Measurements from ENCODE around the gene MEG3. TPM values are rescaled to one million over a fixed set of nuclear protein-coding genes. Genes with fewer than 3 reads are reported as not detected.

Gene MEG3
- total and polyA plus RNA-seq, 2 of the 4 experiments (the other 2 are of a cell fraction): 31.5 to 556 TPM

DNA sequence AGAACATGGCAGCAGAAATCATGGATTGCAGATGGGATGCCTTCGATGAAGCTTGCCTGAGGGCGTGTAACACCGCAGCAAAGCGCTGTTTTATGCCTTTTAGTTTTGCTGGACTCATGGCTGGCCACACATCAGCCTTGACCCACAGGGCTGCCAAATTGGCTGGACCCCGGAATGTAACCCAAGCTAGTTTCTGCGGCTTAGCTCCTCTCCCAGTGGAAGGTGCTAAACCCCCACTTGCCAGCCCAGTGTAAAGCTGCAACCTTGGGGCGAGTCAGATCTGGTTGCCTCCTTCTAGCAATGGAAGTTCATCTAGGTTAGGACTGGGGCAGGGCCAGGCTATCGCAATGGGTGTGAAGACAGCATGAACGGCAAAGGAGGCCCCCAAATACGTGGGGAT lies 38.3 kb downstream of the MEG3 start:
- 91% methylated on average over 6 of the region's 10 CpGs; no CpG with 5 or more reads in 1 of the 2 experiments for WGBS, 2 experiments (ENCODE audit: extremely low coverage in 2 of 2, insufficient read length in 1 of 2)
- intact Hi-C loops (cut with micrococcal nuclease) (no loop called here), in situ Hi-C loops (cut with MboI; ENCODE audit: low sequenced_read_pairs) (no loop called here), dilution Hi-C loops (cut with HindIII; ENCODE audit: low sequenced_read_pairs, unreplicated experiment) (no loop called here)
- POLR2A ChIA-PET (ENCODE audit: unreplicated experiment): no interaction called here
- Histone ChIP-seq H3K23ac (ENCODE audit: low read depth, low read length) (no peak overlapping the region), H2AK5ac (ENCODE audit: low read depth, low read length) (no peak overlapping the region), H2BK20ac (ENCODE audit: low read depth, low read length) (no peak overlapping the region), H2AFZ (replicated peaks; ENCODE audit: low read length, poor library complexity) (no peak overlapping the region), H3K9me1 (ENCODE audit: insufficient read depth, low read length) (no peaks in the 10 kb centered on the region; the same call in none of the 2 replicates), H4K91ac (ENCODE audit: insufficient read depth, low read depth, low read length) (no peak overlapping the region), H3K27ac (ENCODE audit: insufficient read depth, low read length) (no peak overlapping the region), H3K9me3 (ENCODE audit: control insufficient read depth, insufficient read depth, low read length) (no peaks in the 10 kb centered on the region), H4K5ac (ENCODE audit: low read depth, low read length) (no peak overlapping the region), H2BK15ac (ENCODE audit: low read depth, low read length) (no peak overlapping the region), H3K4me2 (ENCODE audit: low read depth, low read length) (no peak overlapping the region), H3K14ac (replicated peaks; ENCODE audit: low read depth, low read length) (no peak overlapping the region), H4K8ac (ENCODE audit: low read depth in 2 of 2, low read length in 2 of 2) (no peak overlapping the region), H3K27me3 (ENCODE audit: control insufficient read depth, insufficient read depth, low read length) (no peaks in the 10 kb centered on the region), H2BK5ac (ENCODE audit: low read depth, low read length, poor library complexity, severe bottlenecking) (no peak overlapping the region), H3K18ac (ENCODE audit: low read depth, low read length) (no peak overlapping the region), H3K4ac (ENCODE audit: low read depth, low read length) (no peak overlapping the region), H3K56ac (ENCODE audit: extremely low read depth, insufficient read depth, low read length) (no peak overlapping the region), H4K20me1 (ENCODE audit: insufficient read depth, low read length) (peaks cover 97% of the 10 kb centered on the region), H2BK120ac (ENCODE audit: low read depth, low read length) (no peak overlapping the region), H3K79me1 (ENCODE audit: low read depth in 1 of 2, low read length in 2 of 2) (peaks cover 5 to 71% of the 10 kb centered on the region in 2 experiments; a peak in 3 of 4 replicates), H3K9ac (ENCODE audit: low read depth, low read length) (no peak overlapping the region), H2AK9ac (replicated peaks; ENCODE audit: low read depth, low read length, poor library complexity) (no peak overlapping the region), H3K36me3 (ENCODE audit: control insufficient read depth, insufficient read depth, low read length) (peaks cover 63% of the 10 kb centered on the region), H3K4me1 (ENCODE audit: control insufficient read depth, insufficient read depth, low read length) (no peaks in the 10 kb centered on the region; the same call in none of the 2 replicates), H3K4me3 (ENCODE audit: insufficient read depth, low read depth, low read length) (no peak overlapping the region)
- DNase-seq (no peak), ATAC-seq (ENCODE audit: low read depth) (no peak)
- TF ChIP-seq CHD1 (IDR thresholded peaks at IDR 0.05; ENCODE audit: low read depth, low read length): no peak
- TF ChIP-seq NFE2L2 (IDR thresholded peaks at IDR 0.05; ENCODE audit: low read depth, low read length): no peak
- TF ChIP-seq FOS (IDR thresholded peaks at IDR 0.05; ENCODE audit: low read depth, low read length): no peak
- no peak for TF ChIP-seq RFX5 (IDR thresholded peaks at IDR 0.05; ENCODE audit: low read depth, low read length)
- no peak for TF ChIP-seq MAFK (IDR thresholded peaks at IDR 0.05; ENCODE audit: low read depth, low read length)
- TF ChIP-seq MAZ (IDR thresholded peaks at IDR 0.05; ENCODE audit: borderline replicate concordance, low read depth, low read length): no peak
- TF ChIP-seq, protein P1, sequence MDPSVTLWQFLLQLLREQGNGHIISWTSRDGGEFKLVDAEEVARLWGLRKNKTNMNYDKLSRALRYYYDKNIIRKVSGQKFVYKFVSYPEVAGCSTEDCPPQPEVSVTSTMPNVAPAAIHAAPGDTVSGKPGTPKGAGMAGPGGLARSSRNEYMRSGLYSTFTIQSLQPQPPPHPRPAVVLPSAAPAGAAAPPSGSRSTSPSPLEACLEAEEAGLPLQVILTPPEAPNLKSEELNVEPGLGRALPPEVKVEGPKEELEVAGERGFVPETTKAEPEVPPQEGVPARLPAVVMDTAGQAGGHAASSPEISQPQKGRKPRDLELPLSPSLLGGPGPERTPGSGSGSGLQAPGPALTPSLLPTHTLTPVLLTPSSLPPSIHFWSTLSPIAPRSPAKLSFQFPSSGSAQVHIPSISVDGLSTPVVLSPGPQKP (IDR thresholded peaks at IDR 0.05; ENCODE audit: borderline replicate concordance, low read depth, low read length): no peak
- TF ChIP-seq, protein P2, sequence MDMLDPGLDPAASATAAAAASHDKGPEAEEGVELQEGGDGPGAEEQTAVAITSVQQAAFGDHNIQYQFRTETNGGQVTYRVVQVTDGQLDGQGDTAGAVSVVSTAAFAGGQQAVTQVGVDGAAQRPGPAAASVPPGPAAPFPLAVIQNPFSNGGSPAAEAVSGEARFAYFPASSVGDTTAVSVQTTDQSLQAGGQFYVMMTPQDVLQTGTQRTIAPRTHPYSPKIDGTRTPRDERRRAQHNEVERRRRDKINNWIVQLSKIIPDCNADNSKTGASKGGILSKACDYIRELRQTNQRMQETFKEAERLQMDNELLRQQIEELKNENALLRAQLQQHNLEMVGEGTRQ (IDR thresholded peaks at IDR 0.05; ENCODE audit: low read depth, low read length): no peak
- TF ChIP-seq MXI1 (IDR thresholded peaks at IDR 0.05; ENCODE audit: borderline replicate concordance, low read depth, low read length): no peak
- no peak for TF ChIP-seq SMC3 (IDR thresholded peaks at IDR 0.05; ENCODE audit: low read depth, low read length)
- TF ChIP-seq POLR2A (IDR thresholded peaks at IDR 0.05; ENCODE audit: low read depth, low read length): no peak
- no peak for TF ChIP-seq RCOR1 (IDR thresholded peaks at IDR 0.05; ENCODE audit: insufficient replicate concordance, low read length)
- TF ChIP-seq, protein P3, sequence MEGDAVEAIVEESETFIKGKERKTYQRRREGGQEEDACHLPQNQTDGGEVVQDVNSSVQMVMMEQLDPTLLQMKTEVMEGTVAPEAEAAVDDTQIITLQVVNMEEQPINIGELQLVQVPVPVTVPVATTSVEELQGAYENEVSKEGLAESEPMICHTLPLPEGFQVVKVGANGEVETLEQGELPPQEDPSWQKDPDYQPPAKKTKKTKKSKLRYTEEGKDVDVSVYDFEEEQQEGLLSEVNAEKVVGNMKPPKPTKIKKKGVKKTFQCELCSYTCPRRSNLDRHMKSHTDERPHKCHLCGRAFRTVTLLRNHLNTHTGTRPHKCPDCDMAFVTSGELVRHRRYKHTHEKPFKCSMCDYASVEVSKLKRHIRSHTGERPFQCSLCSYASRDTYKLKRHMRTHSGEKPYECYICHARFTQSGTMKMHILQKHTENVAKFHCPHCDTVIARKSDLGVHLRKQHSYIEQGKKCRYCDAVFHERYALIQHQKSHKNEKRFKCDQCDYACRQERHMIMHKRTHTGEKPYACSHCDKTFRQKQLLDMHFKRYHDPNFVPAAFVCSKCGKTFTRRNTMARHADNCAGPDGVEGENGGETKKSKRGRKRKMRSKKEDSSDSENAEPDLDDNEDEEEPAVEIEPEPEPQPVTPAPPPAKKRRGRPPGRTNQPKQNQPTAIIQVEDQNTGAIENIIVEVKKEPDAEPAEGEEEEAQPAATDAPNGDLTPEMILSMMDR (conservative IDR thresholded peaks at IDR 0.05; ENCODE audit: low read depth, low read length): no peak
- TF ChIP-seq CEBPB (IDR thresholded peaks at IDR 0.05; ENCODE audit: low read depth, low read length): no peak
- TF ChIP-seq BHLHE40 (IDR thresholded peaks at IDR 0.05; ENCODE audit: low read depth, low read length): no peak
- TF ChIP-seq RAD21 (IDR thresholded peaks at IDR 0.05; ENCODE audit: low read length): no peak
- CTCF ChIA-PET: no interaction called here
- BruUV-seq (replicated peaks): no TSS peak
